ENCODE data around the gene PDE11A. TPM values are rescaled to one million over a fixed set of nuclear protein-coding genes. Genes with fewer than 3 reads are reported as not detected.

Gene PDE11A
- polyA plus RNA-seq, 1 experiment, result 0.53 TPM

DNA sequence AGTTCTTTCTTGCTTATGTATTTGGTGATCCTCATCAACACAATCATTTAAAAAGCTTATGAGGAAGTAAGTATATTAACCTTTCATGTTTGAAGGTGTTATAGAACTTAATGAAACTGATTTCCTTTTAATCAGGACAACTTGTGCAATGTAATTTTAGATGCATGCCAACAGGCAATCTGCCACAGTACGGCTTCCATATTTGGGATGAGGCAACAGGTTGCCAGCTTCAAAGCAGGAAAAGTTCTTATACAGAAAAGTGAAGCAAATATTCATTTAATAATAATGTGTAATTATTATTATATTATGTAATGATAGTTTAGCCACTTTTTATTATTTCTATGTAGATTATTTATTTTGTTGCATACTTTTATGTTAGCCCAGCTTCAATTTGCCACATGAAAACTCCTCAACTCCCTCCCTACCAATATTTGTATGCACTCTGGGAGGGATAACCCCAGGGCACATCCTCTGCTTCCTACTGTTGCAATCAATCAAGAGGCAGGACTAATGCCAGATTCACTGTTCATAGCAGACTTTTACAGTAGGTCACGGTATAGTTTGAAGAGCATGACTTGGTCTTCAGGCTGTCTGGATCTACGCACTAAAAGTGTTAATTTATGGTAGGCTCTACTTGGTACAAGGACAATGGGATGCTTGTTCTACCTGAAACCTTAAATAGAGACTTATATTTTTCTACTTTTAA lies 402.8 kb downstream of the PDE11A start:
- Histone ChIP-seq H3K36me3 (ENCODE audit: control insufficient read depth, insufficient read depth, low read length) (no peaks in the 10 kb centered on the region), H3K27me3 (ENCODE audit: control insufficient read depth, insufficient read depth, low read length) (no peaks in the 10 kb centered on the region; the same call in 1 of the 2 replicates), H3K4me3 (ENCODE audit: low read depth, low read length) (no peak overlapping the region)
- DNase-seq (ENCODE audit: low read depth), result no peak
- TF ChIP-seq, protein P1, sequence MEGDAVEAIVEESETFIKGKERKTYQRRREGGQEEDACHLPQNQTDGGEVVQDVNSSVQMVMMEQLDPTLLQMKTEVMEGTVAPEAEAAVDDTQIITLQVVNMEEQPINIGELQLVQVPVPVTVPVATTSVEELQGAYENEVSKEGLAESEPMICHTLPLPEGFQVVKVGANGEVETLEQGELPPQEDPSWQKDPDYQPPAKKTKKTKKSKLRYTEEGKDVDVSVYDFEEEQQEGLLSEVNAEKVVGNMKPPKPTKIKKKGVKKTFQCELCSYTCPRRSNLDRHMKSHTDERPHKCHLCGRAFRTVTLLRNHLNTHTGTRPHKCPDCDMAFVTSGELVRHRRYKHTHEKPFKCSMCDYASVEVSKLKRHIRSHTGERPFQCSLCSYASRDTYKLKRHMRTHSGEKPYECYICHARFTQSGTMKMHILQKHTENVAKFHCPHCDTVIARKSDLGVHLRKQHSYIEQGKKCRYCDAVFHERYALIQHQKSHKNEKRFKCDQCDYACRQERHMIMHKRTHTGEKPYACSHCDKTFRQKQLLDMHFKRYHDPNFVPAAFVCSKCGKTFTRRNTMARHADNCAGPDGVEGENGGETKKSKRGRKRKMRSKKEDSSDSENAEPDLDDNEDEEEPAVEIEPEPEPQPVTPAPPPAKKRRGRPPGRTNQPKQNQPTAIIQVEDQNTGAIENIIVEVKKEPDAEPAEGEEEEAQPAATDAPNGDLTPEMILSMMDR (IDR thresholded peaks at IDR 0.05; ENCODE audit: insufficient read depth, low read depth, low read length), result no peak
- CTCF ChIA-PET, result no interaction called here
- POLR2A ChIA-PET, result no interaction called here

DNA sequence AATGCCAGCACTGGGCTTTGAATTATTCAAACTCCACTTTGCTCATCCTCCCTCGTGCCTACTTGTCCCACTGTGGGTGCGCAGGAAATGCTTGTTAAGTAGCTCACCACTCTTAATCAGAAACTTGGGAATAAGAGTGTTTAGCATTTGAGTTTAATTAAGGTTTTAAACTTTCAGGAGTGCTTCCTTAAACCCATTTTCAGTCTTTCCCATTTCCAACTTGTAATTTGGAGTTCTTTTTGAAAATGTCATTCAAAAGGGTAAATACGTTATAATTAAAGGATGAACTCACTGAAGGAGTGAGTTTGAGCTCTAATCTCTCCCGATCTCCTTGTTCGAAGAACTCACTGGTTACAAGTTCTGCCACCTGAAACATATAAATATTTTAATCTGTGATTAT lies 403.4 kb downstream of the PDE11A start:
- Histone ChIP-seq H3K36me3 (ENCODE audit: control insufficient read depth, insufficient read depth, low read length) (no peaks in the 10 kb centered on the region), H3K4me3 (ENCODE audit: low read depth, low read length) (no peak overlapping the region), H3K27me3 (ENCODE audit: control insufficient read depth, insufficient read depth, low read length) (no peaks in the 10 kb centered on the region; the same call in 1 of the 2 replicates)
- TF ChIP-seq, protein P1 (IDR thresholded peaks at IDR 0.05; ENCODE audit: insufficient read depth, low read depth, low read length), result no peak
- DNase-seq (ENCODE audit: low read depth), result no peak
- ChIA-PET CTCF (interaction anchor here (0.7 kb wide), 1 partner anchor 47 kb away, joined by 3 read pairs; no protein-coding TSS in a partner anchor), POLR2A (no interaction called here)

DNA sequence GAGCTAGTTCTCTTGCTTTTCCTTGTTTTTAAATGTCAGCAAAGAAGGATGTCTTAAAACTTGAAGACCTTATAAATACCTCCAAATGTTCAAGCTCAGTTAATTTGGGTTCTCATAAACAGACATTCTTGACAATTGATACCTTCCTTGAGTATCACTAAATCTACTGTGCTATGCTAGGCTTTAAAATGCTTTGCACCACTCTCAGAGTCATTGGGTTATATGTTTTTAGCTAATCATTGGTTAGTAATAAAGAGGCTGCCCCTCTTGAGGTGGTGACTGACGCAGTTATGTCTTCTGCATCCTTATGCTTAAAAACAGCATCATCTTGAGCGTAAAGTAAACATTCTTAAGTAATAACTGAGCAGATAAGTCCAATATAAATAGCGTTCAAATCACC lies 404.0 kb downstream of the PDE11A start:
- POLR2A ChIA-PET, result no interaction called here
- no peaks in the 10 kb centered on the region; the same call in 1 of the 2 replicates for H3K27me3 ChIP-seq (ENCODE audit: control insufficient read depth, insufficient read depth, low read length)
- no peaks in the 10 kb centered on the region for H3K36me3 ChIP-seq (ENCODE audit: control insufficient read depth, insufficient read depth, low read length)
- TF ChIP-seq, protein P1 (IDR thresholded peaks at IDR 0.05; ENCODE audit: insufficient read depth, low read depth, low read length), result no peak
- no peak overlapping the region for H3K4me3 ChIP-seq (ENCODE audit: low read depth, low read length)
- DNase-seq (ENCODE audit: low read depth), result no peak
- CTCF ChIA-PET, result interaction anchor here (0.7 to 1.7 kb wide), 2 partner anchors 15 to 47 kb away, joined by 3 to 5 read pairs; no protein-coding TSS in a partner anchor

DNA sequence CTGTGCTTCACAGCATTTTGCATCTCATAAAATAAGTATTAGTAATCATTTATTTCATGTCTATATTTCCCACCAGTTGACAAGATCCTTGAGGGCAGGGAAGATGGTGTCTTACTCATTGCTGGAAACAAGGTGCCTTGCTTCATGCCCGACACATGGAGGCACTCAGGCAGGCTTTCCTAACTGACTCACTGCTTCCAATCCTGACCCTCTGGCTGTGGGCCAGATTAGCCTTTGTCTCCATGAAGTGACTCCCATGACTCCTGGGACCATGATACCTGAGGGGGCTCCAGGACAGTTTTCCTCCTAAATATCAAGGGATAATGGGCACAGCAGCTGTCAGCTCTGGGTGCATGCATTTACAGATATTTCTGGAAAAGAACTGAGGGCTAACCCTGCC lies 405.0 kb downstream of the PDE11A start:
- Histone ChIP-seq H3K4me3 (ENCODE audit: low read depth, low read length) (no peak overlapping the region), H3K36me3 (ENCODE audit: control insufficient read depth, insufficient read depth, low read length) (no peaks in the 10 kb centered on the region), H3K27me3 (ENCODE audit: control insufficient read depth, insufficient read depth, low read length) (no peaks in the 10 kb centered on the region; the same call in 1 of the 2 replicates)
- CTCF ChIA-PET, result interaction anchor here (0.6 to 1.7 kb wide), 2 partner anchors 14 to 1203 kb away, joined by 3 to 5 read pairs; no protein-coding TSS in a partner anchor
- POLR2A ChIA-PET, result no interaction called here
- no peak for DNase-seq (ENCODE audit: low read depth)
- TF ChIP-seq, protein P1 (IDR thresholded peaks at IDR 0.05; ENCODE audit: insufficient read depth, low read depth, low read length), result no peak

DNA sequence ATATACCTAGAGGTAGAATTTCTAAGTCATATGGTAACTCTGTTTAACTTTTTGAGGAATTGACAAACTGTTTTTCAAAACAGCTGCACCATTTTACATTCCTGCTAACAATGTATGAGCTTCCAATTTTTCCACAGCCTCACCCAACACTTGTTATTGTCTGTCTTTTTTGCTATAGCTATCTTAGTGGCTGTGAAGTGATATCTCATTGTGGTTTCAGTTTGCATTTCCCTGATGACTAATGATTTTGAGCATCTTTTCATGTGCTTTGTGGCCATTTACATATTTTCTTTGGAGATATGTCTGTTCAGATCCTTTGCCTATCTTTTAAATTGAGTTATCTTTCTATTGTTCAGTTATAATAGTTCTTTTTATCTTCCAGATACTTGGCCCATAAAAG lies 406.2 kb downstream of the PDE11A start:
- no peak for DNase-seq (ENCODE audit: low read depth)
- Histone ChIP-seq H3K27me3 (ENCODE audit: control insufficient read depth, insufficient read depth, low read length) (no peaks in the 10 kb centered on the region), H3K4me3 (ENCODE audit: low read depth, low read length) (no peak overlapping the region), H3K36me3 (ENCODE audit: control insufficient read depth, insufficient read depth, low read length) (no peaks in the 10 kb centered on the region)
- CTCF ChIA-PET, result no interaction called here
- TF ChIP-seq, protein P1 (IDR thresholded peaks at IDR 0.05; ENCODE audit: insufficient read depth, low read depth, low read length), result no peak
- POLR2A ChIA-PET, result interaction anchor here (0.6 kb wide), 1 partner anchor 8 kb away, joined by 4 read pairs; no protein-coding TSS in a partner anchor

Measured in BJ (cell line).